ENCODE measurements around the gene ODAD3. TPM values are rescaled to one million over a fixed set of nuclear protein-coding genes. Genes with fewer than 3 reads are reported as not detected.

ODAD3 gene
- total RNA-seq, 1 experiment from 2014 or later, result 3.9 TPM

DNA sequence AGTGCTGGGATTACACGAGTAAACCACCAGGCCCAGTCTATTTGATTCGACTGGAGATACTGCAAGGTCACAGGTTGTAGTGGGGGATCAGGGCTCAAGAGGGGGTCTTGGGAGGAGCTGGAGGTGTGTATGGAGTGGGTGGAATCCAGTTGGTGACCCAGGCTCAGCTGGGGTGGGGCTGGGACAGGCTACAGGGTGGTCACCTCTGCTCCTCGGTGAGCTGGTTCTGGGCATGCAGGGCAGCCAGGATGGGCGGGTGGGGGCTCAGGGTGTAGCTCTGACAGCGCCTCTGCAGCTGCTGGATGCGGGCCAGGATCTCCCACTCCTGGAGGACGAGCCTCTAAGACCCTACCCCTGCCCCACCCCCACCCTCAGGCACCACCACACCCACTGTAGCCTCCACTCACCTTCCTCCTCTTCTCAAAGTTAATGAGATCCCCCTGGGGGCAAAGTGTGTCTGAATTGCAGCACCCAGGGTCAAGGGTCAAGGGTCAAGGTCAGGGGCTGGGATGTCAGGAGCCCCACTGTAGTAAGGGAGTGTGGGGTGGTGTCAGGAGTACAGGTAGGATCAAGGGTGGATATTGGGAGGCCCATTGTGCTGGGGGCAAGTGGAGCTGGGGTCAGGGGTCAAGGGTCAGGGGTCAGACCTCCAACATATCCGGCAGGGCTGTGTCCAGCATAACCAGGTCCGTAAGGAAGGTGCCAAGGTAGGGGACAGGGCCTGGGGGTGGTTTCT is 32.9 kb downstream of the ODAD3 start:
- ATAC-seq, result no peak
- TF ChIP-seq, protein P1, sequence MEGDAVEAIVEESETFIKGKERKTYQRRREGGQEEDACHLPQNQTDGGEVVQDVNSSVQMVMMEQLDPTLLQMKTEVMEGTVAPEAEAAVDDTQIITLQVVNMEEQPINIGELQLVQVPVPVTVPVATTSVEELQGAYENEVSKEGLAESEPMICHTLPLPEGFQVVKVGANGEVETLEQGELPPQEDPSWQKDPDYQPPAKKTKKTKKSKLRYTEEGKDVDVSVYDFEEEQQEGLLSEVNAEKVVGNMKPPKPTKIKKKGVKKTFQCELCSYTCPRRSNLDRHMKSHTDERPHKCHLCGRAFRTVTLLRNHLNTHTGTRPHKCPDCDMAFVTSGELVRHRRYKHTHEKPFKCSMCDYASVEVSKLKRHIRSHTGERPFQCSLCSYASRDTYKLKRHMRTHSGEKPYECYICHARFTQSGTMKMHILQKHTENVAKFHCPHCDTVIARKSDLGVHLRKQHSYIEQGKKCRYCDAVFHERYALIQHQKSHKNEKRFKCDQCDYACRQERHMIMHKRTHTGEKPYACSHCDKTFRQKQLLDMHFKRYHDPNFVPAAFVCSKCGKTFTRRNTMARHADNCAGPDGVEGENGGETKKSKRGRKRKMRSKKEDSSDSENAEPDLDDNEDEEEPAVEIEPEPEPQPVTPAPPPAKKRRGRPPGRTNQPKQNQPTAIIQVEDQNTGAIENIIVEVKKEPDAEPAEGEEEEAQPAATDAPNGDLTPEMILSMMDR (conservative IDR thresholded peaks at IDR 0.05; ENCODE audit: low read depth, low read length), result no peak
- TF ChIP-seq EZH2 (IDR thresholded peaks at IDR 0.05; ENCODE audit: low read length, unreplicated experiment), result no peak
- TF ChIP-seq EZH2phosphoT487 (IDR thresholded peaks at IDR 0.05; ENCODE audit: borderline replicate concordance, low read length), result no peak
- Histone ChIP-seq H3K9me2 (replicated peaks; ENCODE audit: low read length) (no peaks in the 10 kb centered on the region), H3K4me3 (ENCODE audit: low read length) (no peak overlapping the region), H2AFZ (ENCODE audit: low read length) (no peak overlapping the region), H3K27ac (ENCODE audit: low read length) (no peak overlapping the region), H3K4me2 (ENCODE audit: low read length) (no peak overlapping the region), H3K36me3 (ENCODE audit: low read depth, low read length) (no peaks in the 10 kb centered on the region; the same call in 1 of the 2 replicates), H3K79me2 (ENCODE audit: low read length) (no peaks in the 10 kb centered on the region), H3K27me3 (ENCODE audit: low read length) (no peaks in the 10 kb centered on the region), H3K9ac (ENCODE audit: low read length) (no peak overlapping the region), H3K9me3 (ENCODE audit: low read length) (no peaks in the 10 kb centered on the region), H3F3A (ENCODE audit: low read length, unreplicated experiment) (no peaks in the 10 kb centered on the region), H4K20me1 (ENCODE audit: low read length) (no peaks in the 10 kb centered on the region), H3K4me1 (ENCODE audit: insufficient read depth, low read length) (no peaks in the 10 kb centered on the region)
- no TSS peak for BruUV-seq (replicated peaks)
- ChIA-PET CTCF (interaction anchor here (0.5 kb wide), 1 partner anchor 24 kb away, joined by 3 read pairs; no protein-coding TSS in a partner anchor), POLR2A (ENCODE audit: unreplicated experiment) (no interaction called here)
- no peak for DNase-seq
- intact Hi-C loops (cut with micrococcal nuclease), result no loop called here

GRCh38 chr19:11400798-11401197 is 34.1 kb downstream of the ODAD3 start:
- CTCF ChIA-PET, result no interaction called here
- Histone ChIP-seq H2AFZ (ENCODE audit: low read length) (no peak overlapping the region), H3K36me3 (ENCODE audit: low read depth, low read length) (no peaks in the 10 kb centered on the region; the same call in 1 of the 2 replicates), H3F3A (ENCODE audit: low read length, unreplicated experiment) (no peaks in the 10 kb centered on the region), H3K79me2 (ENCODE audit: low read length) (no peaks in the 10 kb centered on the region), H3K9me2 (replicated peaks; ENCODE audit: low read length) (no peaks in the 10 kb centered on the region), H3K9me3 (ENCODE audit: low read length) (no peaks in the 10 kb centered on the region), H3K27me3 (ENCODE audit: low read length) (no peaks in the 10 kb centered on the region), H4K20me1 (ENCODE audit: low read length) (no peaks in the 10 kb centered on the region), H3K9ac (ENCODE audit: low read length) (no peak overlapping the region), H3K4me1 (ENCODE audit: insufficient read depth, low read length) (no peaks in the 10 kb centered on the region), H3K4me2 (ENCODE audit: low read length) (no peak overlapping the region), H3K4me3 (ENCODE audit: low read length) (no peak overlapping the region), H3K27ac (ENCODE audit: low read length) (no peak overlapping the region)
- intact Hi-C loops (cut with micrococcal nuclease), result no loop called here
- DNase-seq (no peak), ATAC-seq (no peak)
- no TSS peak for BruUV-seq (replicated peaks)
- TF ChIP-seq, protein P1 (conservative IDR thresholded peaks at IDR 0.05; ENCODE audit: low read depth, low read length), result no peak
- no peak for TF ChIP-seq EZH2phosphoT487 (IDR thresholded peaks at IDR 0.05; ENCODE audit: borderline replicate concordance, low read length)
- no peak for TF ChIP-seq EZH2 (IDR thresholded peaks at IDR 0.05; ENCODE audit: low read length, unreplicated experiment)
- POLR2A ChIA-PET (ENCODE audit: unreplicated experiment), result no interaction called here

DNA sequence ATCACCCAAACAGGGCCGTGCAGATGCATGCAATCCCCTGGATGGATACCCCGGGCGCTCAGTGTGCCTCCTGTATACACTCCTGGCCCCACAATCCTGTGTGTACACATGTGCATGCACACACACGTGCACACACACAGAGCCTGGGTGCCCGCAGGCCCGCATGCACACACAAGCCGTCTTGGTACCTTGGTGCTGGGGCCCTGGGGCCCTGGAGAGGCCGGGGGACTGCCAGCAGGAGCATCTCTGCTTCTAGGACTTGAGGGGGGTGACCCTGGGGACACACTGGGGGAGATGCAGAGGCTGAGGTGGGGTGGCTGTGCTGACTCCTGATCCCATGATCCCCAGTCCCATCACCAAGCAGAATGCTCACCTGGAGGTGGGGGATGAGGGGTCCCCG is 35.3 kb downstream of the ODAD3 start:
- Histone ChIP-seq H3K79me2 (ENCODE audit: low read length) (no peaks in the 10 kb centered on the region), H3K4me1 (ENCODE audit: insufficient read depth, low read length) (no peaks in the 10 kb centered on the region), H3K4me3 (ENCODE audit: low read length) (no peak overlapping the region), H3K27me3 (ENCODE audit: low read length) (no peaks in the 10 kb centered on the region), H2AFZ (ENCODE audit: low read length) (no peak overlapping the region), H3K9me2 (replicated peaks; ENCODE audit: low read length) (no peaks in the 10 kb centered on the region), H3F3A (ENCODE audit: low read length, unreplicated experiment) (no peaks in the 10 kb centered on the region), H3K4me2 (ENCODE audit: low read length) (no peak overlapping the region), H3K9ac (ENCODE audit: low read length) (no peak overlapping the region), H3K36me3 (ENCODE audit: low read depth, low read length) (no peaks in the 10 kb centered on the region; the same call in 1 of the 2 replicates), H4K20me1 (ENCODE audit: low read length) (no peaks in the 10 kb centered on the region), H3K9me3 (ENCODE audit: low read length) (no peaks in the 10 kb centered on the region), H3K27ac (ENCODE audit: low read length) (no peak overlapping the region)
- DNase-seq, result no peak
- intact Hi-C loops (cut with micrococcal nuclease), result no loop called here
- BruUV-seq (replicated peaks), result no TSS peak
- no peak for TF ChIP-seq EZH2phosphoT487 (IDR thresholded peaks at IDR 0.05; ENCODE audit: borderline replicate concordance, low read length)
- TF ChIP-seq, protein P1 (conservative IDR thresholded peaks at IDR 0.05; ENCODE audit: low read depth, low read length), result no peak
- no peak for TF ChIP-seq EZH2 (IDR thresholded peaks at IDR 0.05; ENCODE audit: low read length, unreplicated experiment)
- CTCF ChIA-PET, result no interaction called here
- no peak for ATAC-seq
- POLR2A ChIA-PET (ENCODE audit: unreplicated experiment), result no interaction called here
